ENCODE data around the gene PFN1. TPM values are rescaled to one million over a fixed set of nuclear protein-coding genes. Genes with fewer than 3 reads are reported as not detected.

Gene PFN1
- polyA plus RNA-seq, 1 donor from 2014 or later = 145 TPM

DNA sequence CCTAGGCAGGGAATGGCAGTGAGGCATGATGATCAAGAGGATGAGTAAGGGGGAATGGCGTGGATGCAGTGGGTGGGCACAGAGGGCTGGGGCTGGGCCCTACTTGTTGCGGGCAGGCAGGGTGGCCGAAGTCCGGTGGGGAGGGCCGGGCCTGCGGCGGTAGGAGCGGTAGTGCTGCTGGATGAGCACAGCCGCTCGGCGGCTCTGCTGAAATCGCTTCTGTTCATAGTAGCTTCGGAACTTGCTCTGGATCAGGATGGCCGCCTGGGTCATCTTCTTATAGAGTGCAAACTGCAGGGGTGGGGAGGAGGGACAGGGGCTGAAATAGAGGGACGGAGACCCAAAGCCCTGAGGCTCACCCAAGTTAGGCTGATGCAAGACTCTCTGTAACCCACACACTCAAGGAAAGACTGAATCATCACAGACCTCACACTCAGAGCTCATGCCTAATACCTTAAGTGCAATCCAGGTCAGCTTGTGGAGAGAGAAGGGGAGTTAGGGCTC, 20.8 kb upstream of the PFN1 start:
- Histone ChIP-seq H3K4me3 (ENCODE audit: low read length) (peak overlapping the region; percentile 71), H3K27ac (ENCODE audit: low read length) (peak overlapping the region; percentile 97), H3K27me3 (ENCODE audit: insufficient read depth, low read depth, low read length) (no peaks in the 10 kb centered on the region), H3K36me3 (ENCODE audit: insufficient read depth, low read length) (no peaks in the 10 kb centered on the region), H3F3A (ENCODE audit: insufficient read depth, low read length, poor library complexity, severe bottlenecking) (peaks cover 9% of the 10 kb centered on the region), H4K20me1 (ENCODE audit: insufficient read depth) (no peaks in the 10 kb centered on the region), H3K9ac (ENCODE audit: low read length) (peak overlapping the region; percentile 89), H3K79me2 (replicated peaks; ENCODE audit: insufficient read depth, low read length) (no peaks in the 10 kb centered on the region), H3K9me2 (ENCODE audit: insufficient read depth, low read length) (no peaks in the 10 kb centered on the region), H3K9me3 (ENCODE audit: low read length) (no peaks in the 10 kb centered on the region), H2AFZ (ENCODE audit: low read depth, low read length) (no peak overlapping the region), H3K4me2 (ENCODE audit: low read length) (peak overlapping the region; percentile 86)
- TF ChIP-seq, protein P1, sequence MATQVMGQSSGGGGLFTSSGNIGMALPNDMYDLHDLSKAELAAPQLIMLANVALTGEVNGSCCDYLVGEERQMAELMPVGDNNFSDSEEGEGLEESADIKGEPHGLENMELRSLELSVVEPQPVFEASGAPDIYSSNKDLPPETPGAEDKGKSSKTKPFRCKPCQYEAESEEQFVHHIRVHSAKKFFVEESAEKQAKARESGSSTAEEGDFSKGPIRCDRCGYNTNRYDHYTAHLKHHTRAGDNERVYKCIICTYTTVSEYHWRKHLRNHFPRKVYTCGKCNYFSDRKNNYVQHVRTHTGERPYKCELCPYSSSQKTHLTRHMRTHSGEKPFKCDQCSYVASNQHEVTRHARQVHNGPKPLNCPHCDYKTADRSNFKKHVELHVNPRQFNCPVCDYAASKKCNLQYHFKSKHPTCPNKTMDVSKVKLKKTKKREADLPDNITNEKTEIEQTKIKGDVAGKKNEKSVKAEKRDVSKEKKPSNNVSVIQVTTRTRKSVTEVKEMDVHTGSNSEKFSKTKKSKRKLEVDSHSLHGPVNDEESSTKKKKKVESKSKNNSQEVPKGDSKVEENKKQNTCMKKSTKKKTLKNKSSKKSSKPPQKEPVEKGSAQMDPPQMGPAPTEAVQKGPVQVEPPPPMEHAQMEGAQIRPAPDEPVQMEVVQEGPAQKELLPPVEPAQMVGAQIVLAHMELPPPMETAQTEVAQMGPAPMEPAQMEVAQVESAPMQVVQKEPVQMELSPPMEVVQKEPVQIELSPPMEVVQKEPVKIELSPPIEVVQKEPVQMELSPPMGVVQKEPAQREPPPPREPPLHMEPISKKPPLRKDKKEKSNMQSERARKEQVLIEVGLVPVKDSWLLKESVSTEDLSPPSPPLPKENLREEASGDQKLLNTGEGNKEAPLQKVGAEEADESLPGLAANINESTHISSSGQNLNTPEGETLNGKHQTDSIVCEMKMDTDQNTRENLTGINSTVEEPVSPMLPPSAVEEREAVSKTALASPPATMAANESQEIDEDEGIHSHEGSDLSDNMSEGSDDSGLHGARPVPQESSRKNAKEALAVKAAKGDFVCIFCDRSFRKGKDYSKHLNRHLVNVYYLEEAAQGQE (IDR thresholded peaks at IDR 0.05; ENCODE audit: borderline replicate concordance) = no peak
- no peak for TF ChIP-seq EP300 (conservative IDR thresholded peaks at IDR 0.05; ENCODE audit: poor library complexity, severe bottlenecking)
- TF ChIP-seq POLR2AphosphoS5 (IDR thresholded peaks at IDR 0.05) = no peak
- no peak for TF ChIP-seq EZH2 (IDR thresholded peaks at IDR 0.05; ENCODE audit: borderline replicate concordance, insufficient read depth, low read length, poor library complexity, severe bottlenecking)
- no peak for TF ChIP-seq MXI1 (conservative IDR thresholded peaks at IDR 0.05; ENCODE audit: poor library complexity, severe bottlenecking)
- TF ChIP-seq SMC3 (conservative IDR thresholded peaks at IDR 0.05; ENCODE audit: poor library complexity) = no peak
- TF ChIP-seq RAD21 (conservative IDR thresholded peaks at IDR 0.05) = no peak
- TF ChIP-seq TAF1 (IDR thresholded peaks at IDR 0.05; ENCODE audit: low read depth) = no peak
- TF ChIP-seq, protein P2, sequence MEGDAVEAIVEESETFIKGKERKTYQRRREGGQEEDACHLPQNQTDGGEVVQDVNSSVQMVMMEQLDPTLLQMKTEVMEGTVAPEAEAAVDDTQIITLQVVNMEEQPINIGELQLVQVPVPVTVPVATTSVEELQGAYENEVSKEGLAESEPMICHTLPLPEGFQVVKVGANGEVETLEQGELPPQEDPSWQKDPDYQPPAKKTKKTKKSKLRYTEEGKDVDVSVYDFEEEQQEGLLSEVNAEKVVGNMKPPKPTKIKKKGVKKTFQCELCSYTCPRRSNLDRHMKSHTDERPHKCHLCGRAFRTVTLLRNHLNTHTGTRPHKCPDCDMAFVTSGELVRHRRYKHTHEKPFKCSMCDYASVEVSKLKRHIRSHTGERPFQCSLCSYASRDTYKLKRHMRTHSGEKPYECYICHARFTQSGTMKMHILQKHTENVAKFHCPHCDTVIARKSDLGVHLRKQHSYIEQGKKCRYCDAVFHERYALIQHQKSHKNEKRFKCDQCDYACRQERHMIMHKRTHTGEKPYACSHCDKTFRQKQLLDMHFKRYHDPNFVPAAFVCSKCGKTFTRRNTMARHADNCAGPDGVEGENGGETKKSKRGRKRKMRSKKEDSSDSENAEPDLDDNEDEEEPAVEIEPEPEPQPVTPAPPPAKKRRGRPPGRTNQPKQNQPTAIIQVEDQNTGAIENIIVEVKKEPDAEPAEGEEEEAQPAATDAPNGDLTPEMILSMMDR (IDR thresholded peaks at IDR 0.05; ENCODE audit: poor library complexity, severe bottlenecking) = no peak

DNA sequence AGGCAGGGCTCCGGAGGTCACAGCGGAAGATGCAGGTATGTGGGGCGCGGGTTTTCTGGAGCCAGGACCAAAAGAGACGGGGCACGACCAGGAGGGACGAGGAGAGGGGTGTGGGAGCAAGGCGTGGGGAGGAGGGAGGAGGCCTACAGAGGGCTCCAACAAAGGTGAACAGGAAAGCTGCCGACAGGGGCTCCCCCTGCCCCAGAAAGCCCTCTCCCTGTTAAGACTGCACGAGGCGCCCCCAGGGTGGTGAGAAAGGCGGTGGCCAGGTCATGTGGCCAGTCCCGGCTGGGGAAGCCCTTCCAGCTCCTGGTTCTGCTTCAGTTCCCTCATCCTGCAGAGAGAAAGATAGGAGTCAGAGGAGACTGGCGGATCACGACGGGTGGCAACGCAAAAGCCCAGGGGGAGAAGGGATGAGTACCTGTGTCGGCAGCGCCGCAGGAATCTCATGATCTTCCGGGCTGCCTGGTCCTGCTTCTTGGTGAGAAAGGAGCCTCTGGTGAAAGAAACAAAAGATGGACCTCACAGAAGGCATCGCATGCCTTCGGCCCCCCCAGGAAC, 20.2 kb upstream of the PFN1 start:
- Histone ChIP-seq H3K27ac (ENCODE audit: low read length) (peak overlapping the region; percentile 97), H3K9me3 (ENCODE audit: low read length) (no peaks in the 10 kb centered on the region), H3K79me2 (replicated peaks; ENCODE audit: insufficient read depth, low read length) (no peaks in the 10 kb centered on the region), H3K9ac (ENCODE audit: low read length) (peak overlapping the region; percentile 89), H3F3A (ENCODE audit: insufficient read depth, low read length, poor library complexity, severe bottlenecking) (peaks cover 9% of the 10 kb centered on the region), H2AFZ (ENCODE audit: low read depth, low read length) (peak overlapping the region; percentile 65), H3K36me3 (ENCODE audit: insufficient read depth, low read length) (no peaks in the 10 kb centered on the region), H4K20me1 (ENCODE audit: insufficient read depth) (no peaks in the 10 kb centered on the region), H3K4me3 (ENCODE audit: low read length) (peak overlapping the region; percentile 71), H3K9me2 (ENCODE audit: insufficient read depth, low read length) (no peaks in the 10 kb centered on the region), H3K27me3 (ENCODE audit: insufficient read depth, low read depth, low read length) (no peaks in the 10 kb centered on the region), H3K4me2 (ENCODE audit: low read length) (peak overlapping the region; percentile 86)
- TF ChIP-seq EP300 (conservative IDR thresholded peaks at IDR 0.05; ENCODE audit: poor library complexity, severe bottlenecking) (no peak), SMC3 (conservative IDR thresholded peaks at IDR 0.05; ENCODE audit: poor library complexity) (no peak), POLR2AphosphoS5 (IDR thresholded peaks at IDR 0.05) (no peak), MXI1 (conservative IDR thresholded peaks at IDR 0.05; ENCODE audit: poor library complexity, severe bottlenecking) (no peak), RAD21 (conservative IDR thresholded peaks at IDR 0.05) (no peak), TAF1 (IDR thresholded peaks at IDR 0.05; ENCODE audit: low read depth) (no peak), EZH2 (IDR thresholded peaks at IDR 0.05; ENCODE audit: borderline replicate concordance, insufficient read depth, low read length, poor library complexity, severe bottlenecking) (no peak)
- TF ChIP-seq, protein P2 (IDR thresholded peaks at IDR 0.05; ENCODE audit: poor library complexity, severe bottlenecking) = no peak
- TF ChIP-seq, protein P1 (IDR thresholded peaks at IDR 0.05; ENCODE audit: borderline replicate concordance) = no peak
